Suprapubic skin (tissue), 4 donors: ENCODE data around the gene GGT5. TPM values are rescaled to one million over a fixed set of nuclear protein-coding genes. Genes with fewer than 3 reads are reported as not detected.
"Not testable (repeated sequence)": the region's sequence is repeated elsewhere in the genome, so short reads cannot be mapped to it uniquely, and the experiment has no call there.

Source experiments
- DNase-seq, 2 donors: peaks; one replicate each; pipeline ENCODE4 v3.0.0-alpha.2; 2019; ENCODE audit warnings: low spot score in 2 of 2
- H3K27ac ChIP-seq: fragments of 200-600 bp; sonication (generic); one replicate; pipeline ENCODE4 v1.5.1; 2019
- H3K27me3 ChIP-seq: fragments of 200-600 bp; sonication (generic); one replicate; pipeline ENCODE4 v1.5.1; 2019
- H3K36me3 ChIP-seq: fragments of 200-600 bp; sonication (generic); one replicate; pipeline ENCODE4 v1.5.1; 2019
- H3K4me1 ChIP-seq: fragments of 200-600 bp; sonication (generic); one replicate; pipeline ENCODE4 v1.5.1; 2019
- H3K4me3 ChIP-seq: fragments of 200-600 bp; sonication (generic); one replicate; pipeline ENCODE4 v1.5.1; 2019; ENCODE audit warnings: mild to moderate bottlenecking
- H3K9me3 ChIP-seq: fragments of 200-600 bp; sonication (generic); one replicate; pipeline ENCODE4 v1.5.1; 2019
- CTCF ChIP-seq, 2 donors: fragments of 200-600 bp in 1 of 2; fragments of 450-650 bp in 1 of 2; sonication (generic) in 1 of 2; IDR thresholded peaks; one replicate each; pipeline ENCODE4 v1.5.1; 2016 to 2019; ENCODE audit warnings: antibody characterized with exemption in 2 of 2, mild to moderate bottlenecking in 1 of 2, moderate library complexity in 1 of 2
- EP300 ChIP-seq: sonication (generic); formaldehyde crosslinking; IDR thresholded peaks from one replicate; pipeline ENCODE4 v1.6.1; 2017; ENCODE audit warnings: antibody characterized with exemption
- POLR2A ChIP-seq, 2 donors: fragments of 450-650 bp; IDR thresholded peaks; one replicate each; pipeline ENCODE4 v1.6.1; 2017; ENCODE audit warnings: antibody characterized with exemption in 2 of 2, mild to moderate bottlenecking in 2 of 2, moderate library complexity in 2 of 2
- POLR2AphosphoS5 ChIP-seq, 3 donors: sonication (generic); formaldehyde crosslinking; IDR thresholded peaks; one replicate each; pipeline ENCODE4 v1.6.1; 2017; ENCODE audit warnings: antibody characterized with exemption in 3 of 3
- WGBS: methylation state at CpG from one replicate; pipeline ENCODE4 v1.1.5; 2018; 5-methylcytosine and 5-hydroxymethylcytosine counted together
- total RNA-seq, 4 donors: library from RNA; depleted of rRNA; stranded (reverse); fragments of >200 nt; gene quantifications; one replicate each; pipeline ENCODE4 v1.1.0, GENCODE V29; 2016

The GGT5 gene
- total RNA-seq, 4 donors from 2014 or later, result 13.4 to 38.8 (median 17.5) TPM

- Histone ChIP-seq H3K4me3 (no peak overlapping the region), H3K9me3 (no peaks in the 10 kb centered on the region), H3K27me3 (no peaks in the 10 kb centered on the region), H3K36me3 (no peaks in the 10 kb centered on the region), H3K4me1 (peaks cover 48% of the 10 kb centered on the region), H3K27ac (no peak overlapping the region)
- 95% methylated on average over 4 of the region's 16 CpGs for WGBS
- TF ChIP-seq POLR2AphosphoS5 (IDR thresholded peaks at IDR 0.05), result no peak
- no peak for TF ChIP-seq POLR2A (IDR thresholded peaks at IDR 0.05)
- no peak for TF ChIP-seq CTCF (IDR thresholded peaks at IDR 0.05)
- TF ChIP-seq EP300, result no peak
- no peak for DNase-seq
Measured at GRCh38 chr22:24185001-24185500, 59.8 kb downstream of the GGT5 start.

- DNase-seq, result no peak
- H3K4me1 ChIP-seq, result peaks cover 44% of the 10 kb centered on the region
- 80% methylated on average over 16 of the region's 16 CpGs for WGBS
- no peaks in the 10 kb centered on the region for H3K36me3 ChIP-seq
- no peaks in the 10 kb centered on the region for H3K9me3 ChIP-seq
- no peak overlapping the region for H3K27ac ChIP-seq
- no peak overlapping the region for H3K4me3 ChIP-seq
- TF ChIP-seq POLR2AphosphoS5 (IDR thresholded peaks at IDR 0.05), result no peak
- TF ChIP-seq POLR2A (IDR thresholded peaks at IDR 0.05), result no peak
- TF ChIP-seq EP300, result no peak
- TF ChIP-seq CTCF (IDR thresholded peaks at IDR 0.05), result no peak
- H3K27me3 ChIP-seq, result no peaks in the 10 kb centered on the region
Measured at GRCh38 chr22:24184057-24184798, 60.7 kb downstream of the GGT5 start.

GRCh38 chr22:24183321-24184031, 61.4 kb downstream of the GGT5 start:
- Histone ChIP-seq H3K36me3 (peaks cover 2% of the 10 kb centered on the region), H3K4me1 (peaks cover 44% of the 10 kb centered on the region), H3K9me3 (no peaks in the 10 kb centered on the region), H3K27me3 (no peaks in the 10 kb centered on the region), H3K4me3 (no peak overlapping the region), H3K27ac (no peak overlapping the region)
- TF ChIP-seq POLR2A (IDR thresholded peaks at IDR 0.05), result no peak
- no peak for TF ChIP-seq POLR2AphosphoS5 (IDR thresholded peaks at IDR 0.05)
- TF ChIP-seq EP300, result no peak
- no peak for TF ChIP-seq CTCF (IDR thresholded peaks at IDR 0.05)
- no peak for DNase-seq
- WGBS, result 50% methylated on average over 9 of the region's 24 CpGs

- H3K4me1 ChIP-seq, result peaks cover 47% of the 10 kb centered on the region
- DNase-seq, H3K27me3 ChIP-seq, H3K9me3 ChIP-seq, H3K4me3 ChIP-seq, H3K36me3 ChIP-seq, H3K27ac ChIP-seq: not testable (repeated sequence)
- WGBS, result 90% methylated on average over 9 of the region's 11 CpGs
Measured at GRCh38 chr22:24182900-24183246, 62.0 kb downstream of the GGT5 start.

- H3K36me3 ChIP-seq, result peaks cover 14% of the 10 kb centered on the region
- TF ChIP-seq POLR2AphosphoS5 (IDR thresholded peaks at IDR 0.05) (no peak), EP300 (no peak), CTCF (IDR thresholded peaks at IDR 0.05) (no peak), POLR2A (IDR thresholded peaks at IDR 0.05) (no peak)
- no peaks in the 10 kb centered on the region for H3K27me3 ChIP-seq
- H3K9me3 ChIP-seq, result no peaks in the 10 kb centered on the region
- no peak overlapping the region for H3K27ac ChIP-seq
- no peak for DNase-seq
- H3K4me1 ChIP-seq, result peaks cover 47% of the 10 kb centered on the region
- WGBS, result 80% methylated on average over 17 of the region's 20 CpGs
- peak overlapping the region; percentile 2 for H3K4me3 ChIP-seq
Measured at GRCh38 chr22:24181996-24182899, 62.6 kb downstream of the GGT5 start.
